GM10266 (cell line): ENCODE results near the gene AMMECR1.
"Not testable (repeated sequence)": the region's sequence is repeated elsewhere in the genome, so short reads cannot be mapped to it uniquely, and the experiment has no call there.

ENCODE experiments used
- DNase-seq: peaks from one replicate; pipeline ENCODE4 v3.0.0; 2012; ENCODE audit errors: extremely low spot score
- CTCF ChIP-seq: IDR thresholded peaks from 2 replicates; pipeline ENCODE4 v1.5.1; 2012; ENCODE audit warnings: mild to moderate bottlenecking, low read depth; ENCODE audit not compliant: control insufficient read depth, insufficient read depth; ENCODE audit errors: missing control alignments

The AMMECR1 gene

GRCh38 chrX:110331444-110332030 is 13.7 kb upstream of the AMMECR1 start:
- no peak for TF ChIP-seq CTCF
- no peak for DNase-seq

GRCh38 chrX:110328613-110329012 is 10.7 kb upstream of the AMMECR1 start:
- not testable (repeated sequence) for DNase-seq

GRCh38 chrX:110327336-110327735 is 9.5 kb upstream of the AMMECR1 start:
- no peak for DNase-seq
- TF ChIP-seq CTCF, result no peak

- DNase-seq, result no peak
Measured at GRCh38 chrX:110326712-110327111, 8.8 kb upstream of the AMMECR1 start.

GRCh38 chrX:110322603-110323002 is 4.7 kb upstream of the AMMECR1 start:
- no peak for DNase-seq
- no peak for TF ChIP-seq CTCF

More at GRCh38 chrX:110326712-110327111, 8.8 kb upstream of the AMMECR1 start:
- no peak for TF ChIP-seq CTCF

GRCh38 chrX:110321670-110322069 is 3.8 kb upstream of the AMMECR1 start:
- TF ChIP-seq CTCF, result no peak
- DNase-seq, result peak; percentile 15

- TF ChIP-seq CTCF, result no peak
- DNase-seq, result no peak
Measured at GRCh38 chrX:110321081-110321480, 3.2 kb upstream of the AMMECR1 start.
